AG10803 (cell line): ENCODE data around the gene PLXNA4.

Experiments
- DNase-seq: peaks from one replicate; pipeline ENCODE4 v3.0.0; 2010; ENCODE audit warnings: low read depth
- H3K4me3 ChIP-seq: 2 replicates; pipeline ENCODE4 v1.5.1; 2011; ENCODE audit warnings: mild to moderate bottlenecking, low read length, control low read depth
- TF ChIP-seq, protein P1 (sequence below): conservative IDR thresholded peaks from 2 replicates; pipeline ENCODE4 v1.5.1; 2011; ENCODE audit warnings: mild to moderate bottlenecking, low read length, control low read depth, inconsistent platforms

The PLXNA4 gene

GRCh38 chr7:132352800-132353199 is 223.5 kb downstream of the PLXNA4 start:
- peak; percentile 87 for DNase-seq
- no peak overlapping the region for H3K4me3 ChIP-seq
- TF ChIP-seq, protein P1, sequence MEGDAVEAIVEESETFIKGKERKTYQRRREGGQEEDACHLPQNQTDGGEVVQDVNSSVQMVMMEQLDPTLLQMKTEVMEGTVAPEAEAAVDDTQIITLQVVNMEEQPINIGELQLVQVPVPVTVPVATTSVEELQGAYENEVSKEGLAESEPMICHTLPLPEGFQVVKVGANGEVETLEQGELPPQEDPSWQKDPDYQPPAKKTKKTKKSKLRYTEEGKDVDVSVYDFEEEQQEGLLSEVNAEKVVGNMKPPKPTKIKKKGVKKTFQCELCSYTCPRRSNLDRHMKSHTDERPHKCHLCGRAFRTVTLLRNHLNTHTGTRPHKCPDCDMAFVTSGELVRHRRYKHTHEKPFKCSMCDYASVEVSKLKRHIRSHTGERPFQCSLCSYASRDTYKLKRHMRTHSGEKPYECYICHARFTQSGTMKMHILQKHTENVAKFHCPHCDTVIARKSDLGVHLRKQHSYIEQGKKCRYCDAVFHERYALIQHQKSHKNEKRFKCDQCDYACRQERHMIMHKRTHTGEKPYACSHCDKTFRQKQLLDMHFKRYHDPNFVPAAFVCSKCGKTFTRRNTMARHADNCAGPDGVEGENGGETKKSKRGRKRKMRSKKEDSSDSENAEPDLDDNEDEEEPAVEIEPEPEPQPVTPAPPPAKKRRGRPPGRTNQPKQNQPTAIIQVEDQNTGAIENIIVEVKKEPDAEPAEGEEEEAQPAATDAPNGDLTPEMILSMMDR, result no peak

DNA sequence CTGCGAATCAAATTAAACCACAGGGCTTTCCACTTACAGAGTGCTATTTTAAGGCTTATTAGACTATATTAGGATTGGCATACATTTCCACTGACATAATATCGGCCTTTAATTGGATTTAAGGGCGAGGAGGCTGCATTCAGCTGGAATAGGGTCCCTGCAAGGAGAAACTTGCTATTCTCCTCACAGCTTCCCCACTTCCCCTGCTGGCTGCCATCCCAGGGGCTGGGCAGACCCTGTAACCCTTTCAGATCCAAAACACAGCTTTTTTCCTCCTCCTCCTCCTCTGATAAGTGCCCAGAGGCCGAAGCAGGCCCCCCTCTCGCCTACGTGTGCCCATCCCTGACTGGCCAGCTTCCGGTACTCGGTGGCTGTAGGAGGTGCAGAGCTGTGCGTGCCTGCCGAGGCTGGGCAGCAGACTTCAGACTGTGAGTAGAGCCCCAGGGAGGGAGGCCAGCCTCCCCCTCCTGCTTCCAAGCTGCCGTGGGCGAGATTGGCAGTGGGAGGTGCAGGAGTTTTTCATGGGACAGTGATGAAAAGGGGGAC is 224.2 kb downstream of the PLXNA4 start:
- TF ChIP-seq, protein P1, result no peak
- peak; percentile 40 for DNase-seq
- no peak overlapping the region for H3K4me3 ChIP-seq

DNA sequence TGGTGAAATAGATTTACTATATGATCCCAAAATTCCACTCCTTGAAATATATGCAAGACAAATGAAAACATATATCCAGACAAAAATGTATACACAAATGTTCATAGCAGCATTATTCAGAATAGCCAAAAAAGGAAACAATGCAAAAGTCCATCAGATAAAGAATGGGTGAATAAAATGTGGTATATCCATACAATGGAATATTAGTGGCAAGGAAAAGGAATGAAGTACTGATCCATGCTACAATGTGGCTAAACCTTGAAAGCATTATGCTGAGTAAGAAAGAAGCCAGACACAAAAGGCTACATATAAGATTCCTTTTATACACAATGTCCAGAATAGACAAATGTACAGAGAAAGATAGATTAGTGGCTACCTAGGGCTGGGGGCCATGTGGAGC is 225.5 kb downstream of the PLXNA4 start:
- TF ChIP-seq, protein P1, result no peak
- no peak overlapping the region for H3K4me3 ChIP-seq
- no peak for DNase-seq

- H3K4me3 ChIP-seq, result no peak overlapping the region
- DNase-seq, result no peak
- TF ChIP-seq, protein P1, result no peak
Observed at GRCh38 chr7:132349075-132349474, 227.2 kb downstream of the PLXNA4 start.

GRCh38 chr7:132348341-132348740 is 227.9 kb downstream of the PLXNA4 start:
- no peak for DNase-seq
- TF ChIP-seq, protein P1, result no peak
- no peak overlapping the region for H3K4me3 ChIP-seq

- TF ChIP-seq, protein P1, result no peak
- no peak for DNase-seq
- H3K4me3 ChIP-seq, result no peak overlapping the region
Observed at GRCh38 chr7:132347858-132348257, 228.4 kb downstream of the PLXNA4 start.

GRCh38 chr7:132347123-132347522 is 229.1 kb downstream of the PLXNA4 start:
- no peak for DNase-seq
- TF ChIP-seq, protein P1, result no peak
- no peak overlapping the region for H3K4me3 ChIP-seq
